ENCODE results near the gene ADARB2. TPM values are rescaled to one million over a fixed set of nuclear protein-coding genes. Genes with fewer than 3 reads are reported as not detected.

The ADARB2 gene
- total and polyA plus RNA-seq, 10 of the 15 experiments (the other 5 are each of a cell fraction or from before 2014, with no cell fraction given) = 0.02 to 4.1 (median 0.76) TPM

GRCh38 chr10:1406967-1407945, 330.1 kb downstream of the ADARB2 start:
- no peak overlapping the region for H3K4me2 ChIP-seq (ENCODE audit: control insufficient read depth, insufficient read depth)
- WGBS (ENCODE audit: insufficient coverage, insufficient replicate concordance, low lambda C conversion rate, missing lambda C conversion rate) = 32% methylated on average over 25 of the region's 25 CpGs
- no peak for FAIRE-seq
- in situ Hi-C loops (cut with MboI) = no loop called here
- ChIA-PET SMC1A (ENCODE audit: uncharacterized antibody, unreplicated experiment) (interaction anchor here (0.6 kb wide), 1 partner anchor 855 kb away, joined by 4 read pairs; no protein-coding TSS in a partner anchor), CTCF (no interaction called here), RAD21 (ENCODE audit: unreplicated experiment) (no interaction called here), POLR2A (no interaction called here)
- no peaks in the 10 kb centered on the region for H4K20me1 ChIP-seq (ENCODE audit: control insufficient read depth, insufficient read depth)
- H3K79me2 ChIP-seq (ENCODE audit: control insufficient read depth, insufficient read depth, low read length) = no peaks in the 10 kb centered on the region
- ATAC-seq = no peak
- H3K4me3 ChIP-seq = no peak overlapping the region
- H2AFZ ChIP-seq (ENCODE audit: control insufficient read depth, low read depth, low read length) = no peak overlapping the region
- H3K9ac ChIP-seq (ENCODE audit: control insufficient read depth, insufficient read depth, low read length) = no peak overlapping the region
- H3K9me3 ChIP-seq (replicated peaks; ENCODE audit: control insufficient read depth, insufficient read depth, low read length) = no peaks in the 10 kb centered on the region
- H3K4me1 ChIP-seq (ENCODE audit: control insufficient read depth, insufficient read depth, low read length) = no peaks in the 10 kb centered on the region
- H3K27ac ChIP-seq (ENCODE audit: control insufficient read depth, insufficient read depth) = no peak overlapping the region
- TF ChIP-seq POLR2A (IDR thresholded peaks at IDR 0.05; ENCODE audit: low read depth, low read length) (no peak), MTA3 (IDR thresholded peaks at IDR 0.05; ENCODE audit: borderline replicate concordance, low read length) (no peak), MYB (IDR thresholded peaks at IDR 0.05; ENCODE audit: borderline replicate concordance, low read depth, low read length) (no peak), CHD4 (IDR thresholded peaks at IDR 0.05) (no peak), TCF3 (IDR thresholded peaks at IDR 0.05; ENCODE audit: borderline replicate concordance, insufficient read depth, low read depth, low read length) (no peak), RBBP5 (conservative IDR thresholded peaks at IDR 0.05) (no peak), RFX5 (IDR thresholded peaks at IDR 0.05; ENCODE audit: low read depth, low read length) (no peak), MEF2B (IDR thresholded peaks at IDR 0.05; ENCODE audit: partially characterized antibody, poor library complexity, severe bottlenecking) (no peak), SUZ12 (IDR thresholded peaks at IDR 0.05; ENCODE audit: unreplicated experiment) (no peak), CHD1 (IDR thresholded peaks at IDR 0.05; ENCODE audit: low read depth, low read length) (no peak), E4F1 (IDR thresholded peaks at IDR 0.05; ENCODE audit: borderline replicate concordance, partially characterized antibody) (no peak), RAD21 (IDR thresholded peaks at IDR 0.05; ENCODE audit: insufficient read depth, low read depth, low read length) (no peak), POU2F2 (IDR thresholded peaks at IDR 0.05; ENCODE audit: borderline replicate concordance, low read depth, low read length) (no peak), IKZF2 (IDR thresholded peaks at IDR 0.05) (no peak)
- no peaks in the 10 kb centered on the region for H3K36me3 ChIP-seq (ENCODE audit: control insufficient read depth in 2 of 2, insufficient read depth in 2 of 2, low read length in 1 of 2)
- no peaks in the 10 kb centered on the region for H3K27me3 ChIP-seq (replicated peaks in 1 of 2; ENCODE audit: control insufficient read depth in 2 of 2, insufficient read depth in 2 of 2, low read length in 1 of 2)
- DNase-seq (ENCODE audit: low read depth, low spot score) = no peak
- no TSS peak for BruUV-seq (replicated peaks)
- intact Hi-C loops (cut with micrococcal nuclease; ENCODE audit: unreplicated experiment) = no loop called here

Measured in GM12878 (cell line).